RPMI8226 (cell line): ENCODE results near the gene PLEKHA4.
"Not testable (repeated sequence)": the region's sequence is repeated elsewhere in the genome, so short reads cannot be mapped to it uniquely, and the experiment has no call there.

Experiments used
- DNase-seq: peaks from one replicate; pipeline ENCODE4 v3.0.0-alpha.2; 2015

Gene PLEKHA4

DNA sequence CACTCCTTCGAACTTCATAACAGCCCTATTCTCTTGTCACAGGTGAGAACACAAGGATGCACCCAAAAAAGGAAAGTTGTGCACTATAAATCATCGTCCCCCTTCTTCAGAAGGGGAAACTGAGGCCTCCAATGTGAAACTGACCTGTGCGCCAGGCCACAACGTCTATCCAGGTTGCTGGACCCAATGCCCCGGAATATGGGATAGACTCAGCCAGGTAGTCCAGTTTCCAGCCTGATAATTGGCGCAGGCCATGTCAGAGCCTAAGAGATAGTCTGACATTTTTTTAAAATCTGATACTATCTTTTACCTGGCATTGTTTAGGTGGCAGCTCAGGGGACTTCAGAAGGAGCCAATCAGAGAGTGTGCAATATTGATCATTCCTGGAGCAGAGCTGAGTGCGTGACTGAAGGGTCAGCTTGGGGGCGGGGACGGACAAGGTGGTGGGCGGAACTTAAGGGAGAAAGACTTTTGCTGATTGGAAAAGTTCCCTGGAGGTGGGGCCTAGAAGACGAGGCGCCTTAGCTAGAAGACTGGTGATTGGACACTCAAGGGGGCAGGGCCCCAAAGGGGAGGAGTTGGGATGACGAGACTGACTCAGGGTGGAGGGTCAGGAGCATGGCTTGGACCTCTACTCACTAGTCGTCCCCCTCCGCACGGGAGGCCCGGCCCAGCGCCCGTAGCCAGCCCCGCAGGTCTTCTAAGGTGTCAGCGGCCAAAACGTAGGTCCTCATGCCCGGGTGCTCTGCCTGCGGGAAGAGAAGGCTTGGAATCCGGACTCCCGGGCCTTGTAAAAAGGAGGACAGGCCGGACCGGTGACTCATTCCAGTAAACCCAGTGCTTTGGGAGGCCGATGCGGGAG, 8.5 kb downstream of the PLEKHA4 start:
- DNase-seq, result no peak

DNA sequence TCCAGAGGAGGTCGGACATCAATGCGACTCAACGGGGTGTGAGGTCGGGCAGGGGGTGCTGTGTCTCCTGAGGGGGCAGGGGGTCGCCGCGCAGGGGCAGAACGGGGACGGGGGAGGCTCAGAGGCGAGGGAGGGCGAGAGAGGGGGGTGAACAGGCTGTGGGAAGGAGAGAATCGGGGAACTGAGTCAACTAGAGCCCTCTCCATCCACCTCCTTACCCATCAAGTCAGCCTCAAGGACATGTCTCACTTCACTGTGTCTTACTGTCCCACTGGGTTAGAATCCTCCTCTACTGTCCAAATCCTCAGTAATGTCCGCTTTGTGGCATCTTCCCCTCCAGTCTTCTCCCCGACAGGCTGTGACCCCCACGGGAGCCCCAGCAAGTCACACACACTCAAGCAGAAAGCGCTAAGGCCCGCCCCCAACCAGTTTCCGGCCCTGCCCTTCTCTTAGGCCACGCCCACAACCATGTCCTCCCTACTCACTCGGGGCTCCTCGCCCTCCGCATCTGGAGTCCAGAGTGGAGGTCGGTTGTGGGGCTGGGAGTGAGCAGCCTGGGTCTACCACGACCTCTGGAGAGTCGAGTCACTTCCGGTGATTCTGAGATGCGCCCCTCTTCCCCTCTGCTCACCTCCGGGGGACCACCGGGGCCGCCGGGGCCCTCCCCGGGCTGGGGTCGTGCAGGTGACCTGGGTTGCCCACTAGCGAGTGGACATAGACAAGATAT, 9.3 kb downstream of the PLEKHA4 start:
- DNase-seq, result peak; percentile 47

DNA sequence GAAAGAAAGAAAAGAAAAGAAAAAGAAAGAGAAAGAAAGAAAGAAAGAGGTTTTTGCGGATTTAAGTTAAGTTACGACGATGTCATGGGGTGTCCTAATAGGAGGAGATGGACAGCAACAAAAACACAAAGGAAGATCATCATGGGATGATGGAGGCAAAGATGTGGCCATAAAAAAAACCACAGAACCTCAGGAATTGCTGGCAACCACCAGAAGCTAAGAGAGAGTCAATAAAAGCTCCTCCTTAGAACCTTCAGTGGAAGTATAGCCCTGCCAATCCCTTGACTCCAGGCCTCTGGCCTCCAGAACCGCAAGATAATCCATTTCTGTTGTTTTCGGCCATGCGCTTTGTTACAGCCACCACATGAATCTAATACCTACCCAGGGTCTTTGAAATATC, 11.5 kb downstream of the PLEKHA4 start:
- DNase-seq, result no peak

DNA sequence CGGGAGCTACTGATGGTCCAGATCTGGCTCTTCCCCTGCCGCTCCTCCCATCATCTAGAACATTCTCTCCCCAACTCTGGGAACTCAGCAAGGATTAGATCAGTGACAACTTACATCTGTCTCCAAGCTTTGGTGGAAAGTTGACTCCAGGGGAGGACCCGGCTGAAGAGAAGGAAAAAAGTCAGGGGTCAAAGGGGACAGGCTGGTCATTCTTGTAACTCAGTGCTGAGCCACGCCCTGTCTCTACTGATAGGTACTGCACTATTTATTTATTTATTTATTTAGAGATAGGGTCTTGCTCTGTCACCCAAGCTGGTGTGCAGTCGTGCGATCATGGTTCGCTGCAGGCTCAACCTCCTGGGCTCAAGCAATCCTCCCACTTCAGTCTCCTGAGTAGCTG, 14.3 kb downstream of the PLEKHA4 start:
- no peak for DNase-seq

DNA sequence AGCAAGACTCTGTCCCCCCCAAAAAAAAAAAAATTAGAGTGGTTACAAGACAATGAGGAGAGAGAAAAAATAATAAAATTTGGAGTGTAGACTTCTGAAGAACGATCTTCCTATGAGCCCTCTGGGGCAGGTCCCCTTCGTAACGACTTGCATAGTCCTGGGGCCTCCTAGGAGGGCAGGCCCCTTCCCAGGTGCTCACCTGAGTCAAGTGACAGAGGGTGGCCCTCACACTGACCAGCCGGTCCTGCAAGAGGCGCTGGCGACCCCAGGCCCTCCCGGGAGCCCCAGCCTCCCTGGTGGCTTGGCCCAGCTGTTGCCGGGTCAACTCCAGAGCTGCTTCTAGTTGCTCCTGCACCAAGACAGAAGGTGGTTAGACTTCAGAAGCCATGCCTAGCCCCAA, 14.9 kb downstream of the PLEKHA4 start:
- DNase-seq, result no peak

DNA sequence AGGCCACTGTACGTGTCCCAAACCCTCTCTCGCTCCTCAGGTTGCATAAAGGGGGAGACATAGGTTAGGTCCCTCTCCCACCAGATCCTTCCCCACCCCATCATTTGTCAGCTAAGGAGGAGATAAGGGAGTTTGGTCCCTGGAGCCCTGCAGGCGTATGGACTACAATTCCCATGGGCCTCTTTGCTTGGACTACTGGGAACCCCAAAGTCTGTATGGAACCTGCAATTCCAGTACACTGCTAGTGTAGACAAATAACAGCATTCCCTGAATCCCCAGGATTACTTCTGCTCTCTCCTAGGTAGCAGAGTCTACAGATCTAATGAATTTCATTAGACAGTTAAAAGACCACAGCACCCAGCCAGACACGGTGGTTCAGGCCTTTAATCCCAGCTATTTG, 16.1 kb downstream of the PLEKHA4 start:
- DNase-seq, result no peak

DNA sequence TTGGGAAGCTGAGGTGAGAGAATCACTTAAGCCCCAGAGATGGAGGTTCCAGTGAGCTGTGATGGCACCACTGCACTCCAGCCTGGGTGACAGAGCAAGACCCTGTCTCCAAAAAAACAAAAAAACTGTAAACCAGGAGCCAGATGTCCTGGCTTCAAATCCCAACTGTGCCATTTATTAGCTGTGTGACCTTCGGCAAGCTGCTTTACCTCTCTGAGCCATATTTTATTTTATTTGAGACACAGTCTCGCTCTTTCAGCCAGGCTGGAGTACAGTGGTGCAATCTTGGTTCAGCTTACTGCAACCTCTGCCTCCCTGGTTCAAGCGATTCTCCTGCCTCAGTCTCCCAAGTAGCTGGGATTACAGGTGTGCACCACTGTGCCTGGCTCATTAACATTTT, 21.8 kb downstream of the PLEKHA4 start:
- not testable (repeated sequence) for DNase-seq

DNA sequence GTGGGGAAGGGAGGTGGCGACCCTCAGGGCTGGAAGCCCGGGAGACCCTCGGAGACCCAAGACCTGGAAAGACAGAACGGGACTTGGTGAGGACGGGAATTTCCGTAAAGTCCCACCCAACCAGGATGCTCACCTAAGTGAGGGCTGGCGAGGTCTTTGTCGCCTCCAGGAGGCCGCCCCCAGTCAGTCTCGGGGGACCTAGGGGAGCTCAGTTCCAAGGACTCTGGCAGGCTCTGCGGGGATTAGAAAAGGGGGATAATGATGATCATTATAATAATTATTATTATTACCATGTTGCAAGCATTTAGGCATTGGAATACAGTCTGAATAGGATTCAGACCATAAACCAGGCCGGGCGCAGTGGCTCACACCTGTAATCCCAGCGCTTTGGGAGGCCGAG, 23.0 kb downstream of the PLEKHA4 start:
- no peak for DNase-seq

DNA sequence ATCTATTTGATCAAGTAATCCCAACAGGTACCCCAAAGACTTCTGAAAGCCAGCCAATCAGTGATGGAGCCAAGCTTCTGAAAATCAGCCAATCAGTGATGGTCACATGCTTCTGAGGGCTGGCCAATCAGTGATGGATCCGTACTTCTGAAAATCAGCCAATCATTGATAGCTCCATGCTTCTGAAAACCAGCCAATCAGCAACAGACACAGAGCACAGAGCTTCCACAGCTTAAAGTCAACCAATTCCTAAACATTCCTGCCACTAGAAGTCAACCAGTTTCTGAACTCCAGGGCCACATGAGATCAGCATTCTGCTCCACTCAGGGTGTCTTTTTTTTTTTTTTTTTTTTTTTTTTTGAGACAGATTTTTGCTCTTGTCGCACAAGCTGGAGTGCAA, 23.9 kb downstream of the PLEKHA4 start:
- peak; percentile 20 for DNase-seq

DNA sequence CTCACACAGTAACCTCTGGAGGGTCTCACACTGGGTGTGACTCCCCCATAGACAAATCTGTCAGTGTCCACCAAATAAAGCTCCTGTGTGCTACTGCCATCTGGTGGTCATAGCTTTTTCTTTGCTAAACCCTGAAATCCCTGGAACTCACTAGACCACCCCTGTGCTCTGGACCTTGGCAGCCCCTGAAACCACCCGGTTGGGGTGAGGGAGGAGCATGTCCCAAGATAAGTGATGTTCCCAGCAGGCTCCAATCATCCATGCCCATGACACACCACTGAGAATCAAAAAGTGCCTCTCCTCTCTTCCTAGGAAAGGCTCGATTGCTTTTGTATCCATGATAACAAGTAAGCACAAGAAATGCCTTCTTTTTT, 25.6 kb downstream of the PLEKHA4 start:
- DNase-seq, result peak; percentile 40

DNA sequence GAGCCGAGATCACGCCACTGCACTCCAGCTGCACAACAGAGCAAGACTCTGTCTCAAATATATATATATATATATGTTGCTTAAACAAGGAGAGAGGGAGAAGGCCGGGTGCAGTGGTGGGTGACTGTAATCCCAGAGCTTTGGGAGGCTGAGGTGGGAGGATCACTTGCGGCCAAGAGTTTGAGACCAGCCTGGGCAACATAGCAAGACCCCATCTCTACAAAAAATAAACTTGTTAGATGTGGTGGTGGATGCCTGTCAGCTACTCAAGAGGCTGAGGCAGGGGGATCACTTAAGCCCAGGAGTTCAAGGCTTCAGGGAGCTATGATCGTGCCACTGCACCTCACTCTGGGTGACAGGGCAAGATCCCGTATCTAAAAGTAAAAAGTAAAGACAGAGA, 26.8 kb downstream of the PLEKHA4 start:
- DNase-seq, result no peak

DNA sequence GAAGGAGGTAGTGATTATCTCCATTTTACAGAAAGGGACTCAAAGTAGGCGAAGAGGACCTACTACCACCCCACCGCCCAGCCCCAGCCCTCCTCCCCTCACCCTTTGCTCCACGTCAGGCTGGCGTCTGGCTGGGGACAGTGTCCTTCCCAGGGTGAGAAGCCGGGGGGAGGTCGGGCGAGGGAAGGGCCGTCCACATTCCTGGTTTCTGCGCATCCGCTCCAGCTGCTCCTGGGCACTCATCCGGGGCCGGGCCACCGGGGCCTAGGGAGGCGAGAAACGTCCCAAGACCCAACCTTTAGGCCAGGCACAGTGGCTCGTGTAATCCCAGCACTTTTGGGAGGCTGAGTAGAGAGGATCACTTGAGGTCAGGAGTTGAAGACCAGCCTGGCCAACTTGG, 27.4 kb downstream of the PLEKHA4 start:
- no peak for DNase-seq

DNA sequence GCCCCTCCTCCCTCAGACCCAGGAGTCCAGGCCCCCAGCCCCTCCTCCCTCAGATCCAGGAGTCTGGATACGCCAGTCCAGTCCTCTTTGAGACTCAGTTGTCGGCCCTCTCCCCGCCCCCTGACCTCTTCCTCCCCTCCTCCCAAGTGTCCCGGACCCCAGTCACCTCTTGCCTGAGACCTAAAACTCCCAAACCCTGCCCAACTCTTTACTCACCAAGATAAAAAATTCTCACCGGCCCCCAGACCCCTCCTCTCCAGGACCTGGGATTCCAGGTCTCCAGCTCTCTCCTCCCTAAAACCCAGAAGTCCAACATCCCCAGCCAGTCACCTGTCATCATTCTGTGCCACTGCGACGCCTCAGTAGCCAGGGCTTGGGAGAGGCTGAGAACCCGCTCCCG, 30.7 kb downstream of the PLEKHA4 start:
- DNase-seq, result no peak

DNA sequence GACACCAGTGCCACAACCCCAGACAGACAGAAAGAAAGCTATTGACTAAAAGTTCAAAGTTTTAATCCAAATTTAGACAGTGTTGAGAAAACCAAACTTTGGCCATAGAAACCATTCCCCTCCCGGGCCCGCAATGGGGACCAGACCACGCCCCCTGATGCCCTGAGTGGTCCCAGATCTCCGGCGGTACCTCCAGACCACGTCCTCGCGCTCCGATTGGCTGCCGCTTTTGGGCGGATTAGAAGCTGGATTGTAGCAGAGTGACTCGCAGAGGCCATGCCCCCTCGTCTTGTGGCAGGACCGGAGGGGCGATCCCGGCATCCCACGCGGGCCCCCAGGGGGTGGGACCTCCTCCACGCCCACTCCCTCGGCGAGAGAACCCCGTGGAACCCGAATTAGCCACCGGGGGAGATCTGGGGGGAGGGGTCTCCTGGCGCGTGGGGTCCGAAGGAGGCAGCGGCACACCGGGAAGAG, 31.3 kb downstream of the PLEKHA4 start:
- DNase-seq, result peak; percentile 41

DNA sequence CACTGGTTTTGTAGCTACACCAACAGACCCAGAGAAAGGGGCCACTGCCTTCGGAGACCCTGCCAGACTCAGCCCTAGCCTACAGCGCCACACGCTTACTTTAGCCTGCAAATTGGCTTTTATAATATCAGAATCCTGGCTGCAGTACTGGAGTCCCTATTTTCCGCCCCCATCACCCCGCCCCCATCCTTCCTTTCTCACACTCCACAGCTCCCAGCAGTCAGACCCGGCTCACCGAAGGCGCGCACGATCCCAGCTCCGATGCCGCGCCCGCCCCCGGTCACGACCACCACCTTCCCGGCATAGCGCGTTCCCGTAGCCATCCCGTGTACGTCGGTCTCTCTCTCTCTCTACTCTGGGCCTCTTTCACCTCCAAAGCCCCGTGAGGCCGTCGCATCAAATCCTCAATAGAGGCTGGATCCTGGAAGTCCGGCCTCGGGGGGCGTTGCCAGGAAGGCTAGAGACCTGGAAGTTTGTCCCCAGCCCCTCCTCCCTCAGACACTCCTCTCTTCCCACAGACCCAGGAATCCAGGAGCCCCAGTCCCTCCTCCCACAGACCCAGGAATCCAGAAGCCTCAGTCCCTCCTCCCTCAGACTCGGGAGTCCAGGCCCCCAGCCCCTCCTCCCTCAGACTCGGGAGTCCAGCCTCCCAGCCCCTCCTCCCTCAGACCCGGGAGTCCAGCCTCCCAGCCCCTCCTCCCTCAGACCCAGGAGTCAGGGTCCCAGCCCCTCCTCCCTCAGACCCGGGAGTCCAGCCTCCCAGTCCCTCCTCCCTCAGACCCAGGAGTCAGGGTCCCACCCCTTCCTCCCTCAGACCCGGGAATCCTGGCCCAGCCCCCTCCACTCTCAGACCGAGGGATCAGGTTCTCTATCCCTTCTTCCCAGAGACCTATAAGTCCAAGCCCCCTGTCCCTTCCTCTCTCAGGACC, 32.1 kb downstream of the PLEKHA4 start, which contains the start of gene HSD17B14:
TSS of gene HSD17B14 (minus strand) at position 403 of the 929 bp plus-strand sequence. CDS start at position 323, 80 bp downstream.
- no peak for DNase-seq

DNA sequence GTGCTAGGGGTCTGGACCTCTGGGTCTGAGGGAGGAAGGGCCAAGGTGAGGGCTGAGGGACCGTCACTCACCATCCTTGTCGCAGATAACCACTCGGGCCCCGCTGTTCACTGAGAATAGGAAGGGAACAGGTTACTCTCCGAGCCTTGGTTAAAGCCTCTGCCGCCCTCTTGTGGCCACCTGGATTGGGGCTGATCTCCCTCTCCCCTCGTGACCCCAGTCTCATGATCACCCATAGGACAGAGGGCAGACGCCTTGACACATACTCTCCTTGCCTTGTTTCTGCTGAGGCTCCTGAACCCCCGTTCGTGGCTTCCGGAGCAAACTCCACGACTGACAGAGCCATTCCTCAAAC, 32.7 kb downstream of the PLEKHA4 start:
- peak; percentile 87 for DNase-seq

DNA sequence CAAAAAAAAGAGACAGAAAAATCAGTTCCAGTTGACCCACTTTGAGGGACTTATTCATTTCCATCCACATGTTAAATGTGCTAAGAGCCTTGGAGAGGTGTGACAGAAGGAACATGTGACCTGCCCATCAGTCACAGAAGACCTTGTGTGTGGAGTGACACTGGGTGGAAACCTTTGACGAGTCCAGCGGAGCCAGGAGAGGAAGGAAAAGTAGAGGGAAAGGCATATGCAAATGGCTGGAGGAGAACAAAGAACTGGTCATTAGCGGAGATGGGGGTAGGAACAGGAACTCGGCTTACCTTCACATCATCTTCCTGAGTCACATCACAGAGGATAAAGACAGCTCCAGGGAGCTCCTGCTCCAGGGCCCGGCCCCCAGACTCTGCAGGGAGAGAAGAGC, 34.4 kb downstream of the PLEKHA4 start:
- no peak for DNase-seq

DNA sequence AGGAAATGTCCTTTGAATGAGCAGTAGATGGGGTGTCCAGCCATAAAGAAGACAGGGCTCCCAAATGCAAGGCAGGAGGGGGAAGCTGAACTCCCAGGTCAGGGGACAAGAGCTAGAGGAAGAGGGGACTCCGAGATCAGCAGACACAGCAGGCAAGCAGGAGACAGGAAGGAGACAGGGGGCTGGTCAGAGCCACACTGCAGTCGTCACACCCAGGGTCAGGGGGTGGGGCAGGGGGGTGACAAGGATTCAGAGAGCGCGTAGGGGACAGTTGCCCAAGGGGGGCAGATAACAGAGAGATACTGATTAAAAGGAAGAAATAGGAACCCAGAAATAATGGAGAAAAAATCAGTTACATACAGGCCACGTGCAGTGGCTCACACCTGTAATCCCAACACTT, 35.4 kb downstream of the PLEKHA4 start:
- no peak for DNase-seq

DNA sequence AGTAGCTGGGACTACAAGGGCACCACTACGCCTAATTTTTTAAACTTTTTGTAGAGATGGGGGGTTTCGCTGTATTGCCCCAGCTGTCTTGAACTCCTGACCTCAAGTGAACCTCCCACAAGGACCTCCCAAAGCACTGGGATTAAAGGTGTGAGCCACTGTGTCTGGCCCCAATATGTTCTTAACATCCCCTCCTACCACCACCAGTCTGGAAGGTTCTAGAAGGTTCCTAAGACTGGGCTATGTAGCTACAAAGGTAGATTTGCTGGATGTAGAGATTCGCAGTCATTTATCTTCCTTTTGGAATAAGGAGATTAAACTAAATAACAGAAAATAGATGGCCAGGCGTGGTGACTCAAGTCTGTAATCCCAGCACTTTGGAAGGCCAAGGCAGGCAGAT, 37.5 kb downstream of the PLEKHA4 start:
- DNase-seq, result no peak

DNA sequence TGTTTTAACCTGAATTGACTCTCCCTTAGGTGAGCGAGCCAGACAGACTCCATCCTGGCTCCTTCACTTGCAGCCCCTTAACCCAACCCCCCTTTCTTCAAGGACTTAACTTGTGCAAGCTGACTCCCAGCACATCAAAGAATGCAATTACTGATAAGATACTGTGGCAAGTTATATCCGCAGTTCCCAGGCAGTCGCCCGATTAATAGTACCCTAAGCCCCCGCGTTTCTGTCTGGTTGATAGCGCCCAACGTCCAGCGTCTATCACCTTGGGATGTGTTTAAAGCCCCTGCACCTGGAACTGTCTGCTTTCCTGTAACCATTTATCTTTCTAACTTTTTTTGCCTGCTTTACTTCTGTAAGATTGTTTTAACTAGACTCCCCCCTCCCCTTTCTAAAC, 38.3 kb downstream of the PLEKHA4 start:
- no peak for DNase-seq

DNA sequence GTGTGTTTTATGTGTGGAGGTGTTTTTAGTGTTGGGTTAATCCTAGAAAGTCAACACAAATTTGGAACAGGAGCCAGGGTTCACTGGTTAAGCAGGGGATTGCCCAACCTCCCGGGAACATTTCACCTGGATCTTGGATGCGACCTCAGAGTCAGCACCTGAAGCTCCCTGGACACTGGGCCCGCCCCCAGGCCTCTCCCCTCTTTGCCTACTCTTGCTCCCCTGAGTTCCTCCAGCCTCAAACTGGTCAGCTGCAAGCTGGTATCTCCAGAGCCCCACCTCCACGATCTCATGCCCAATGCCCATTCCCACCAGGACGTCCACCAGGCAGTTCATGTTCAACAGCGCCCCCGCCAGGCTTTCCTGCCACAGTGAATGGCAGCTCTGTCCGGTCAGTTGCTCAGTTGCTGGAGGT, 41.8 kb downstream of the PLEKHA4 start:
- DNase-seq, result no peak

DNA sequence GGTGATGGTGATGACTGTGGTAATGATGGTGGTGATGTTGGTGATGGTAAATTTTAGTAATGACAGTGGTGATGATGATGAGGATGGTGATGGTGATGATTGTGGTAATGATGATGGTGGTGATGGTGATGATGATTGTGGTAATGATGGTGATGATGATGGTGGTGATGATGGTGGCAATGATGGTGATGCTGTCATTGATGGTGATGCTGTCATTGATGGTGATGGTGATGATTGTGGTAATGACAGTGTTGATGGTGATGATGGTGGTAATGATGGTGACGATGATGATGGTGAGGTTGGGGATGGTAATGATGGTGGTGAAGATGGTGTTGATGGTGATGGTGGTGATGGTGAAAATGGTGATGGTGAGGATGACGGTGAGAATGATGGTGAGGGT, 45.9 kb downstream of the PLEKHA4 start:
- no peak for DNase-seq

DNA sequence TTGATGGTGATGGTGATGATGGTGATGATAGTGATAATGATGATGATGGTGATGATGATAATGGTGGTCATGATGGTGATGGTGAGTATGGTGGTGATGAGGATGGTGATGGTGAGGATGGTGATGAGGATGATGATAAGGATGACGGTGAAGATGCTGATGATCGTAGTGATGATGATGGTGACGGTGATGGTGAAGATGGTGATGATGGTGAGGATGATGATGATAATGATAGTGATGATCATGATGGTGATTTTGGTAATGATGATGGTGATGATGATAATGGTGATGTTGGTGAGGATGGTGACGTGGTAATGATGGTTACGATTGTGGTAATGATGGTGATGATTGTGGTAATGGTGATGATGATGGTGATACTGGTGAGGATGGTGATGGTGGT, 46.8 kb downstream of the PLEKHA4 start:
- no peak for DNase-seq
